ENCODE measurements around the gene FRYL.

FRYL gene

DNA sequence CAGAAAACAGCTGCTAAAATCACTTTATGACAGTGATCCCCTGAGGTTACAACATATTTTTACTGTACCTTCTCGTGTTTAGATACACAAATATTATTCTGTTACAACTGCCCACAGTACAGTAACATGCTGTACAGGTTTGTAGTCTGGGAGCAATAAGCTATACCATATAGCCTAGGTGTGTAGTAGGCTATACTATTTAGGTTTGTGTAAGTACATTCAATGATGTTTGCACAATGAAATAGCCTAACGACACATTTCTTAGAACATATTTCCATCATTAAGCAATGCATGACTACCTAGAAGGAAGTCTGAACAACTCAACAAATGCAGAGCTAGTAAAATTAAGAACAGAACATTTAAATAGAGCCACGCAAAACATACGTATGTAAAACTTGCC is 177.3 kb downstream of the FRYL start:
- no peak for DNase-seq

DNA sequence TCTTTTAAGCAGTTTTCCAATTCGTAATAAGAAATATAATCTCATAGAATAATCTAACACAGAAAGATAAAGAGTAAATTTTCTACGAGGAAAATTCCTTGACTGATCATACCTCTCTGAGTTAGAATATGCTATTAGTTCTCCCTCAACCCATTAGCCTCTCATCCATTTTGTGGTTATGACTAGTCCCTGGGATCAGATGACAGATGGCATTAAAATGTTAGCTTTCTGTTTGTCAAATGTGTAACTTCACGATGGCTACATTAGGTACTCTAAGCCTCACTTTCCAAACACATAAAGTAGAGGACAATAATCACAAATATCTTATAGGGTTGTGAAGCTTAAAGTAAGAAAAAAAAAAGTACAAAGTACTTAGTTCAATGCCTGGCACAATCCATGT is 177.9 kb downstream of the FRYL start:
- DNase-seq = no peak

DNA sequence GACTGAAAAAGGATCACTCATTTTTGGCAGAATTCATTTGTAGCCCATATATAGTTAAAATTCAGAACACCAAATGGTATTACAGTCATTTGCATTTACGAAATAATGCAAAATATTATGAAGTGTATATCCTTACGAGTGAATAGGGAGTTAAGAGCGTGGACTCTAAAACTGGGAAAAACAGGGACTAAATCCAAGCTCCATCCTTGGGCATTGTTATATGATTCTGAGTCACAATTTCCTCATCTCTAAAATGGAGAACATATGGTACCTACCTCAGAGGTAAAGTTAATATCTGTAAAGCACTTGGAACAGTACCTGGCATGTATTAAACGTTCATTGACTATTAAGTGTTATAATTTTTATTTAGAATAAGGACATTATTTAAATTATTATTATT is 183.7 kb downstream of the FRYL start:
- no peak for DNase-seq

DNA sequence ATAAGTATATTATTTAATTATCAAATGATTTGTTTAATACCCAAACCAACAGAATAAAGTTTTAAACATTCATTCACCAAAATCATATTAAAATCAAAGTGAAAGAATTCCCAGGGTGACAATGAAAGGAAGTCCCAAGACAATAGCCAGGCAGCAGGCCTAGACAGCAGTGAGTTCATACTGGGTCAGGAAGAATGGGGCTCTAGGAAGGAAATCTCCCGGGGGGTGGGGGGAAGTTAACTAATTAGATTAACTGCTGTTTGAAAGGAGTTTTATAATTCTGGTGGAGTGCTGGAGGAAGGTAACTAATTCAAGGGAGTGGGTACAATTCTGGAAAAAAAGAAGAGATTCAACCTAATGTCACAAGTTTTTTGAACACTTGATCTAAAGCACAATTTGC is 185.9 kb downstream of the FRYL start:
- no peak for DNase-seq

DNA sequence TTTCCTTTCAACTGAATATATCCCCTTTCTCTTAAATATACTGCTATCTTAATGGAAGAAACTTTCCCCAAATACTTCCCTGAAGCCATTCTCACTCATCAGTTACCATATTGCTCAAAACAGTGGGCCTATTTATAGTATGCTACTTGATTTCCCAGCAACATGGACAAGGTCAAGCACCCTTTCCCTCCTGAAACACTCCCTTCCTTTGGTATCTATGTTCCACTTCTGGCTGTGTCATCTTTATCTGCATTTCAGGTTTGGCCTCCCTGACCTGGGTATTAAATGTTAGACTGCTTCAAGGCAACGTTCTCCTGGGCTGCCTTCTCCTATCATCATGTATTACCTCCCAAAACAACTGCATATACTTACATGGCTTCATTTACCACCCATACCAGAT is 188.7 kb downstream of the FRYL start:
- no peak for DNase-seq

DNA sequence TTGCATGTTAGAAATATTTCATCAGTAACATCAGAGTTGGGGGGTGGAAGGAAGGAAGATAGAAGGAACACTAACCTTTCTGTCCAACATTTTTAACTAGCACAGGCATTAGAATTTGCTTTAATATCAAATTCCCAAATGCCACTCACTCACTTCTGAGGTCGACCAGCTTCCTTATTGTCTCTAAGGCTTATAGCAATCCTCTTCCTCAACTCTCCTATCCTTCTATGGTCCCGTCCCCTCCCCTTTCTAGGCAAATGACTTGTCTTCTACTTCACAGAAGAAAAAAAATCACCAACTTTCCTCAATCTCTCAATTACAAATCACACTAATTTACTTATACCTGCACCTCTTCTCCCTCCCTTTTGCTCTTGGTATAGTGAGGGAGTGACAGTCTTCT is 189.2 kb downstream of the FRYL start:
- no peak for DNase-seq

DNA sequence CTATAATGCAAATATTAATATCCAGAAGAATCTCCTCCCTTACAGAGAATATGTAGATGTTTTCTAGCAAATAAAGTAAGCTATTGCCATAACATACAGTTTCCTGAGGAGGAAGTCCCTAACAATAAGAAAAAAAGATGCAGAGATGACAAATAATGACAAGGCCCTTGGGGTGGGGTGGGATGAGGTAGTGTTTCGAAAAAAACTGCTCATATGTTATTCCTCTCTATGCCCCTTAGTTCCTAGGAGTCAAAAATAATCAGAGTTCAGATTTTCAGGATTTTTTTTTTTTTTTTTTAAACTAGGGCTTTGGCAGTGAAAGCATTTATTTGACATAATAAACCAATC is 191.0 kb downstream of the FRYL start:
- no peak for DNase-seq

DNA sequence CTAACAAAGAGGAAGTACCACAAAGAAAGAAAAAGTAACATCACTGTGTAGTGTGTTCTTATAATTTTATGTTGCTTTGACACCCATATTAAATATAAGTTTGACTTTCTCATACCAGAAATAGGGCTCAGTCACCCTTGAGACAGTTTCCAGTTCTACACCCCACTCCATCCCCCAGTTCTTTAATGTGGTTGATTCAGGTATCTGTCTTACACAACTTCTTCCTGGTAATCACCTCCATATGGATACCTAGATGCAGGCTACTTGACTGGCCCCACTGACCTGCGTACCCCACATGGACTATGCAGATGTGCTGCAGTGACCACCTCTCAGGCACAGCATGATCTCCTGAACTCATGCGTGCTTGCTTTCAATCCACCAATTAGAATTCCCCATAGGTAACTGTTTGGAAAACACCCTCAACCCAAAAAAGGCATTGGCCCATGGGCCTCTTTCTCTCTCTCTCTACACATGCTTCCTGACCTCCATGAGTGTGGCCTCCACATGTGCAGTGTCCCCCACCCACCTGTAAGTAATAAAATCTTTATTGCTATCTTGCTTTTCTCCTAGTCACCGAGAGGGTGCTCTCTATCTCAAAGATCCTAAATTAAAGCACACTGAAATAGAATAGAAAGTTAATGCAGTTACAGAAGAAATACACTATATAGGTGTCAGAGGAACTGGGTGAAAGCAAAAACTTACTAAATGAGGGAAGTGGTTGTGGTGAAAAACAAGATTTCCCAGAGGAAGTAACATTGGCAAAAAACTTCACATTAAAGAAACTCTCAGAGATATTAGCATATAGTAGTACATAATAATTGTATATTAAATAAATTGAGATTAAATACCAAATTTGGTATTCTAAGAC is 191.6 kb downstream of the FRYL start:
- DNase-seq = no peak

DNA sequence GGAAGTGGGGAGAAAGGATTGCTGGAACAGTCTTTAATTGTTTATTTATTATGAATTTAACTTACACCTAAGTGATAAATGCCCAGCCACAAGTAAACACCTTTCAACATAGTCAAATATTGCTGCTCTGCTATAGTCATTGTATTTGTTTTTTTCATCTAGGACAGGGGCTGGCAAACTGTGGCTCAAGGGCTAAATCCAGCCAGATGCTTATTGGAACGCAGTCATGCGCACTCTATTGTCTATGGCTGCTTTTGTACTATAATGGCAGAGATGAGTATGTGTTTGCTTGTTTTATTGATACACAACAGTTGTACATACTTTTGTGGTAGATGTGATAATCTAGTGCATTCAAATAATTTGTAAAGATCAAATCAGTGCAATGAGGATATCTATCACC is 194.7 kb downstream of the FRYL start:
- no peak for DNase-seq

DNA sequence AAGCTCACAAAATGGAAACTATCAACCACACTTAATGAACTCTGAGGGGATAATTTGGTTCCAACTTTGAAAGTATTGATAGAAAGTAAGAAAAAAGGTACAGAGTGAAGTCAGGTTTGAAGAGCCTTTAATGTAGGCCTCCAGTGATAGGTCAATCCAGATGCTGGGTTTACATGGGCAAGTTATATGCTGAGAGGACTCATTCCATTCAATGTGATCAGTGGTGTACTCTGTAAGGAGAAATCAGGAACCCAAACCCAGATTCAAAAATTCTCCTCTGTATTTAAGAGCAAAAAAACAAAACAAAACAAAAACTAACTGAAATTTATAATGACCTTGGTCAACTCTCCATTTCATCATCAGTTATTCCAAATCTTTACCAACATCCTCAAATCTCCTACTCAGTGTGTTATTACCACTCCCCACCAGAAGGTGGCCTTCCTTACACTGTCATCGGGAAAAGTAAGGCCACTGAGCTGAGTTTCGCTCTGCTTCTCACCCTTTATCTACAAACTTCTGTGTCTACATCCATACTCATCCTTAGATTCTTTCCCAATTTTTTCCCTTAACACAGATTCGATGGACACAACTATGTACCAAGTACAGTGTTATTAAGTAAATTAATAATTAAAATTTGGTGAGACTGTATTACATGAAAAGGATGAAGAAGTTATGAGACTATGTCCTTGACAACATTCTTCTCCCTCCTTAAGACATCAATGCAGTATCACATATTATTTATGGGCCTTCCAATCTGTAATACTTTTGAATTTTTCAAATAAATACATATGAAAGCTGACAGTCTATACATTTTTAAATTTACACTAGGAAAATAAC is 201.7 kb downstream of the FRYL start:
- peak; percentile 62 for DNase-seq

DNA sequence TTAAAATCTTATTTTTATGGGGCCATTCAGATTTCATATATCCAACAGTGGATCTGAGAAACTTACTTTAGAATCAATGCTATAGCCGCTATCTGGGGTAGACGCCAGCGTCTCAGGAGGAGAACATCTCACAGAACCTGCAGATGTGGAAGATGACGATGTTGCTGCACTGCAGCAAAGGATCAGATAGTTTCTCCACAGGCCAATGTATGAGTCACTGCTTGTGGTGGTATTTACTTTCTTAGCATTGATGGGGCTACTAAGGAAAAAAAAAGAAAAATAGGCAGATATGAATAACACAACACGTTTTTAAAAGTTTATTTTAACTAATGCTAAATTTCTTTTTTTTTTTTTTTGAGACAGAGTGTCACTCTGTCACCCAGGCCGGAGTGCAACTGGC is 204.1 kb downstream of the FRYL start:
- no peak for DNase-seq

DNA sequence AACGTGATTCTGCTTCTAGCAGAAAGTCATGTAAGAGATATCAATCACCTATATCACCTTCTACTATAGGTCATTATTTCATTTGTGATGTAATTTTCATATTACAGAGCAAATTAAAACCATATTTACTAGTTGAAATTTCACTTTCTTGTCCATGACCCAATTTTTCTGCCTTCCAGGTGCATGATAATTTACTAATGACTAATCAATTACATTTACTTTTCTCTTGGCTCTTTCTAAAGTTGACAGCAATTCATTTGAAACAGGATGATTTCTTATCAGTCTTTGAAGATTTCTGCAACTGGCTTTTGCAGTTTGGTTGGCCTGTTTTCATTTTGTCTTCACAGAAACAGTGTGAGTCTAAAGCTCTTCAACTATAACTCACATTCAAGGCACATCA is 208.6 kb downstream of the FRYL start:
- DNase-seq = no peak

DNA sequence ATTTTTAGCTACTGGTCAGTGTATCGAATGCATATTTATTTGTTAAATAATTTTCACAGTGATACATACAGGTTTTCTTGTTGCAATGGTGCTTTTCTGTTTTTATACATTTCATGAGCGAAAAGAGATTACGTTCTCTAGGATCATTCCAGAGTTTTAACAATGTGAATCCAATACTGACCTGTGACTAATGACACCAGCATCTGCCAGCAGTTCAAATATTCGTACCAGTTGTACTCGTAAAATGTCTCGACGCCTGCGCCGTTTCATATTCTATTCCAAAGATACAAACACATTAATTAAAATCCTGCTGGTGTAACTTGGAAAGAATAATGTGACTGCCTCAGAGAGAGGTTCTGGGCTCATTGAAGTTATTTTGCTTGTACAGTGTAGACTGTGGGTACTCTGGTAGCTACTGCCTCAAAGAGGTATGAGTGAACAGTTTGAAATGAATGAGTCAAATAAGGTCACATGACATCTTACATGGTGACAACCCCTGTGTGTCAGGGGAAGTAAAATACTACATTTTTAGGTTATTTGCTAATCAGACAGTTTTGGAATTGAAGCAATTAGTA is 209.3 kb downstream of the FRYL start:
- DNase-seq = no peak

DNA sequence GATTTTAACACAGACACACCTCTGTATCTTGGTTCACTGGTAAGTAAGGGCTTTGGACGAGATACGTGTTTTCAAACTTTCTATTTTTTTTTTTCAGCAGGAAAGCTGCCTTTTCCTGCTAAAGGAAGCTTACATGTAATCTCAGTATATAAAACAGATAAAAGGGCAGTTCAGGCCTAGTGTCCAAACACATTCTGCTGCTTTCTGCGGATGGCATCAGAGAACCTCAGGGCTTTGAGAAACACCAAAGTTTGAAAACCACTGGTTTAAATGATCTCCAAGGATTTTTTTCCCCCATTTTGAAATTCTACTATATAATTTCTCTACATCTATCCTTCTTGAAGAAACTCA is 214.1 kb downstream of the FRYL start:
- DNase-seq = no peak

DNA sequence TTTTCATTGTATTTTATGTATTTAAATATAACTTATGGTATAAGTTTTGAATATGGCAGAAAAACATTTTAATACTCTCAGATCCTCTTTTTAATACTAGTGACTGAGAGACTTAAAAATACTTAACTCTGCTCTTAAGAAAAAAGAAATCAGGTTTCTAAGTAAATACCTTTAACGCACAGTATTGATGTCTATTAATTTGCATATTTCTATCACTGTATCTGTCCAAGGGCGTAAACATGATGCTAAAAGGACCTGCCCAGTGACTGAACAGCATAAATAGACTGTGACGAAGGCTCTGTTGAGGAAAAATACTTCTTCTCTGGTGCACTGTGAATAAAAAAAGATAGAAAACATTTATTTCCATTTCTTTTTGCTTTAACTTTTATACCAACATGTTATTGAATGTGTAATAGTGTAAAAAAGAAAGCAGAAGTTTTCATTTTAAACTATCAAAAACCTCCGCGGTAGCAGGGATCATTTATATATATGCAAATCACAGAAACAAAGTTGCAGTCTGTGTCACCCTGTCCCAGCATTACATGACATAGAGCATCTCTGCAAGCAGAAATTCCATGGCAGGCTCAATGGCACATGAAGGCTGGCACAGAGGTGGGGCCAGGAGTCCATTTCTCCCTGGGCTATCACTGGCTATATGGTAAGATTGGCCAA is 214.6 kb downstream of the FRYL start:
- no peak for DNase-seq

DNA sequence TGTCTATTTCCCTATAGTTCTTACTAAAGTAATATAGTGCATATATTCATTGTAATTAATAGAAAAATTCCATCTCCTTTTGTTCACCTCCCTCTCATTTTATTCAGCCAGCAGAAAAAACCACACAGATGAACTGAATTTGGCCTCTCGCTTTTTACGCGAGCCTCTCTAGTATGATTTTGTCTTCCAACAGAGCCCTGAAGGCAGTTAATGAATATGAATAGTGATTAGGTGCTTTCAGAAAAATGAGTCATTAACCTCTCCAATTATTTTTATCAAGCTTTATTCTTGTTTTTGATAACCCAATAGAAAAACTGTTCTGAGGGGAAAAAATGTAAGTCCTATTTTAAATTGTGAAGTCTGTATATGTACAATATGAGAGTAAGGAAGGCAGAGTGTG is 215.9 kb downstream of the FRYL start:
- no peak for DNase-seq

DNA sequence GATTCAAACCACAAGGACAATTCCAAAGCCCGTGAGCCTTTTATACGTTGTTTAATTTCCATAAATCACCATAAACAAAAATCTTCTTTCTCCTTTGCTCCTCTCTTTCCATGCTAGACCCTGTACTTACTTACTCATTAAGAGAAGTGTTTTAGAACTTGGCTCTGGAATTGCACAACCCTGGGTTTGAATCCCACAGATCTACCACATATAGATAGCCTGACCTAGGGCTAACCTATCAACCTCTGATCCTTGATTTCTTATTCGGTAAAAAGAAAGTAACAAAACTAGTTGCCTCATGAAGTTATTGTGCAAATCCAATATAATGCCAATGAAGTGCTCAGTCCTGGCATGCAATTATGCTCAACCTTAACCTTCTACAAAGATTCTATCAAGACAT is 221.3 kb downstream of the FRYL start:
- DNase-seq = peak; percentile 60

DNA sequence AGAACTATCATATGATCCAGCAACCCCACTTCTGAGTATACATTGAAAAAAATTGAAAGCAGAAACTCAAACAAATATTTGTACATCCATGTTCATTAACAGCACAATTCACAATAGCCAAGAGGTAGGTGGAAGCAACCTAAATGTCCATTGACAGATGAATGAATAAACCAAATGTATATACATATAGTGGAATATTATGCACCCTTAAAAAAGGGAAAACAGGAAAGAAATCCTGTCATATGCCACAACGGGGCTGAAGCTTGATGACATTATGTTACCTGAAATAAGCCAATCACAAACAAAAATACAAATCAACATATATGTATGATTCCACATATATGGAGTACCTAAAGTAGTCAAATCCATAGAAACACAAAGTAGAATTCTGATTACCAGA is 222.1 kb downstream of the FRYL start:
- DNase-seq = no peak

DNA sequence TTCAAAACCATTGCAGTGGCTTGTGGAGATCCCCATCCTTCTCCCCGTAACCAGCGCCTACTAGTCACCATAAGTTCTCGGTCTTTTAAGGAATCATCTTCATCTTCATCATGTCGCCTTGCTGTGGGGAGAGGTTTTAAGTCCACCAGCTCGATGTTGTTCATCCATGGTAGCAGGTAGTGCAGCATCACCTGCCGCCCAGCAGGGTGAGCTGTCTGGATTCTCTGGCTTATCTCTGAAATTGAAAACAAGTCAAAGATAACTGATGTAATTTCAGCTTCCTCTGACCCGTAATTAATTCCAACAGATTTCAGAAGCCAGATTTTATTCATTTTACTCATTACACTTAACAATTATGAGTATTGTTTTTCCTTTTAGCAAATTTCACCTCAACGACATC is 222.6 kb downstream of the FRYL start:
- DNase-seq = no peak

DNA sequence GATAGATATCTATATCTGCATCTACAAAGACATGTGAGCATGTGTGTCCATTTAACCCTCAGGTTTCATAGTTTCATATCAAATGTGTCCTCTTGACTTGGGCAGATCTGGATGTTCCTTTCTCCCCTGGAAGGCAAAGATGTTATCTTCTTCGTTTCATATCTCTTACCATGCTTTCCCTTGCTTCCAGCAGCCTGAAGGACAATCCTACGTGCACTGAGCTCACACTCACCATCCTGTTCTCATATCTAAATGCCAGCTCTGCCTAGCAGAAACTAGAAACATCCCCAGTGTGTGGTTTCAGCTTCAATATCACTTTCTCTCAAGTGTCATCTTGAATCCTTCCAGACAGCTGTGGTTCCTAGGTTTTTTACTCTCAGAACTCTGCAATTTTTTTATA is 223.8 kb downstream of the FRYL start:
- no peak for DNase-seq

DNA sequence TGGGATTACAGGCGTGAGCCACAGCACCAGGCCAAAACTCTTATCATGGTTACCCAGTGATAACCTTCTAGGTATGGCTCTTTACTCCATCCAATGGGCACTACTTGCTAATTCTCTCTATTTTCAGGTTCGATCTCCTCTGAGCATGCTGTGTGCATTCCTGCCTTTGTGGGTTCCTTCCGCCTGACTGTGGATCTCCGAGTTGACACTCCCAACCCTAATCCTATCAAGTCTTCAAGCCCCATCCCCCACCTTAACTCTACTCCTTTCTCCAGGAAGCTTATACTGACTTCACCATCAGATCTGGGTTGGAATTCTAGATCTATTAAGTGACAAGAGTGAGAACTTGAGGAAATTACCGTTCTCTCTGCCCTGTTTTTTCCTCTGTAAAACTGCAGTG is 225.5 kb downstream of the FRYL start:
- no peak for DNase-seq

DNA sequence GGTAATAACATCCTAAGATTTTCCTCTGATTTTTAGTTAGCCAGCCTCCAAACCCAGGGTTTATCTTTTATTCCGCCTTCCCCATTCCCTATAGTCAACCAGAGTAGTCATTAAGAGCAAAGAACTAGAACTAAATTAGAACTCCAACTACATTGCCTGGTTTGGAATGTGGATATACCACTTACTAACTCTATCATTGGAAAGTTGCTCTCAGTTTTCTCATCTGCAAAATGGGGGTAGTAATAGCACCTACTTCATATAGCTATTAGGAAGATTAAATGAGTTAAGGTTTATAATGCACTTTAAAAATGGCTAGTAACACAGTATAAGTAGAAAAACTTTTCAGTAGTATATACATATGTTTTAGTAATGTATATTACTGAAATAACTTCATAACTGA is 226.4 kb downstream of the FRYL start:
- no peak for DNase-seq

DNA sequence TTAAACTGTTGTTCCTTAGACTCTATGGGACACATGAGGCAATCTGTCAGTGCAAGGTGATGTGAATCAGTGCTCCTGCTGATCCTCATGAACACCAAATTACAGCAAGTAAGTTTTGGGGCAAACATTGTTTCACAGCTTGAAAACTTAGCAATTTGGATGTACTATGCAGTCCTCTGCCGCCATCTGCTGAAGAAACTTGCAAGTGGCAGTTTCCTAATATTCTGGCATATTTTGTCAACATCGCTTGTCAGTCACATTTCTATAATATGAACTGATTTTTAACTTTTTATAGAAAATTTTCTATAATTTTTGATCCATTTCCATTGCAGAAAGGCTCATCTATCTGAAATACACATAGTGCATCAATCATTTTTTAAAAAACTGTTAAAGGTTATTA is 233.7 kb downstream of the FRYL start:
- DNase-seq = peak; percentile 25

DNA sequence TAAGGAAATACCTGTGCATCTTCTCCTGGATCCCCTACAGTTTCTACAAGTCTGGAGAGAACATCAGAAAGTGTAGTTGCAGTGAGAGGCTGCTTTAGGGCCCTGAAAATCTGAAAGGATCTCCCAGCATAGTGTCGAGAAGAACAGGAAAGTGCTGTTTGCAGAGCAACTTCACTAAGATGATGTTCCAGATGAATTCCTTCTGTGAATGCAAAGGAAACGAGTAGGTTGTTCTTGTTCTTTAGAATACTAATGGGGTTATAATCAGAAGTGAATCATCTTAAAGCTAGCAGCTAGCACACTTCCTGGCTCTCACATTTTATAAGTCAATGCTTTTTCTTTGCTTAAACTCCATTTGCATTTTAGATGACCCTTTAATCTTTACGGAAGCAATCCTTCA is 236.3 kb downstream of the FRYL start:
- DNase-seq = no peak

All from MV-4-11 (cell line).